NCI-H187 (cell line): ENCODE measurements around the gene TRIM40.
"Not testable (repeated sequence)": the region's sequence is repeated elsewhere in the genome, so short reads cannot be mapped to it uniquely, and the experiment has no call there.

Source experiments
- DNase-seq, 2 experiments: peaks; one replicate each; lab custom pipeline; 2025; lab: John Stamatoyannopoulos, UW

Gene TRIM40

GRCh38 chr6:30113841-30114240 lies 22.1 kb upstream of the TRIM40 start:
- DNase-seq = no peak

GRCh38 chr6:30116724-30117123 lies 19.2 kb upstream of the TRIM40 start:
- DNase-seq = no peak

GRCh38 chr6:30118691-30119090 lies 17.2 kb upstream of the TRIM40 start:
- DNase-seq = not testable (repeated sequence)

- no peak for DNase-seq
Observed at GRCh38 chr6:30121446-30122366, 14.2 kb upstream of the TRIM40 start.

- DNase-seq = no peak
Observed at GRCh38 chr6:30122515-30122914, 13.4 kb upstream of the TRIM40 start.

- DNase-seq = no peak
Observed at GRCh38 chr6:30127238-30128093, 8.5 kb upstream of the TRIM40 start.

- DNase-seq = no peak
Observed at GRCh38 chr6:30129265-30130178, 6.4 kb upstream of the TRIM40 start.

GRCh38 chr6:30130179-30130679 lies 5.7 kb upstream of the TRIM40 start:
- no peak for DNase-seq

- DNase-seq = peak in 1 of 2 experiments; percentile 43
Observed at GRCh38 chr6:30130887-30131862, 4.8 kb upstream of the TRIM40 start.

GRCh38 chr6:30131947-30132497 lies 3.9 kb upstream of the TRIM40 start:
- DNase-seq = no peak

GRCh38 chr6:30135147-30135546 lies 793 bp upstream of the TRIM40 start:
- no peak for DNase-seq

GRCh38 chr6:30136570-30137286 lies 788 bp downstream of the TRIM40 start:
- DNase-seq = no peak

- DNase-seq = not testable (repeated sequence)
Observed at GRCh38 chr6:30140240-30140639, 4.3 kb downstream of the TRIM40 start.

GRCh38 chr6:30142665-30143064 lies 6.7 kb downstream of the TRIM40 start:
- no peak for DNase-seq

GRCh38 chr6:30143780-30144179 lies 7.8 kb downstream of the TRIM40 start:
- no peak for DNase-seq

GRCh38 chr6:30144811-30145210 lies 8.9 kb downstream of the TRIM40 start:
- no peak for DNase-seq

GRCh38 chr6:30145818-30146217 lies 9.9 kb downstream of the TRIM40 start:
- DNase-seq = no peak

- no peak for DNase-seq
Observed at GRCh38 chr6:30147096-30147495, 11.2 kb downstream of the TRIM40 start.

- DNase-seq = no peak
Observed at GRCh38 chr6:30149234-30149633, 13.3 kb downstream of the TRIM40 start.
